Measurements from ENCODE around the gene SPOP. TPM values are rescaled to one million over a fixed set of nuclear protein-coding genes. Genes with fewer than 3 reads are reported as not detected.

SPOP gene
- total RNA-seq, 1 donor from 2014 or later = 48.6 TPM

DNA sequence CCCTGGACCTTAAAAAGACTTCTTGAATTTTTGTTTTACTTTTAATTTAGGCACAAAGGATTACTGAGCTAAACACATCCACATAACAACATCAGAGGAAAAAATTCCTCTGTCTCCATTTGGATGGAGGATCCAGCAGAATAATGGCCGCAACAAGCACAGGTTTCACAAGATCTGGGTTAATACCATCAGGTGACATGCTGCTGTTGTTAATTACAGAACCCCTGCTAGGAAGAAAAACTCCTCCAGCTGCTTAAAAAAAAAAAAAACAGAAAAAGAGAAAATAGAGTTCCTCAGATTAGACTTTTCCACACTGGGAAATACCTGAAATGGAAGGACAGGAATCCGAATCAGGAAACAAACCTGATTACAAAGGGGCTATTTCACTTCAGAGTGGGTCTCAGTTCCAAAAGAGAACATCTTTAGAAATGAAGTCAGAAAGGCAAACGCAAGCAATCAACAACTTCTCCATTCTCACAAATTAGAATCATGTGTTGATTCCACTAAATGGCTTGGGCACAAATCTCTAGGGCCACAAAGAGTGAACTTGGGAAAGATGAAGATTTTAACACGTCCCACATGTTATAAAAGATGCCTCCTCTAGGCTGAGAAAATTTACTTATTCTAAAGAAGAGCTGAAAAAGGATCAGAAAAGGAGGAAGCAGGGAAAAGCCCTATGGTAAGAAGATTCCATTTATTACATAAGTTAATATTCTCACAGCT is 44.0 kb downstream of the SPOP start:
- Mint-ChIP-seq H3K36me3 (ENCODE audit: low read depth, unreplicated experiment) (peaks cover 2% of the 10 kb centered on the region), H3K4me1 (ENCODE audit: low read depth, unreplicated experiment) (peaks cover 60% of the 10 kb centered on the region), H3K27ac (ENCODE audit: unreplicated experiment) (peak overlapping the region; percentile 66), H3K4me3 (ENCODE audit: unreplicated experiment) (no peak overlapping the region), H3K27me3 (ENCODE audit: low read depth, unreplicated experiment) (no peaks in the 10 kb centered on the region), H3K9me3 (ENCODE audit: unreplicated experiment) (peaks cover 5% of the 10 kb centered on the region)
- Histone ChIP-seq H3K27ac (ENCODE audit: low read depth, low read length) (no peak overlapping the region), H3K36me3 (ENCODE audit: insufficient read depth, low read length) (no peaks in the 10 kb centered on the region), H3K27me3 (ENCODE audit: insufficient read depth, low read length) (no peaks in the 10 kb centered on the region), H3K79me2 (ENCODE audit: insufficient read depth, low read length) (peaks cover 39% of the 10 kb centered on the region), H2AFZ (ENCODE audit: low read depth, low read length) (no peak overlapping the region), H3K9ac (ENCODE audit: low read length) (no peak overlapping the region), H3K4me1 (ENCODE audit: insufficient read depth, low read length) (peaks cover 33% of the 10 kb centered on the region), H3K9me3 (ENCODE audit: insufficient read depth, low read depth, low read length) (no peaks in the 10 kb centered on the region), H4K20me1 (ENCODE audit: insufficient read depth, low read length) (peaks cover 9% of the 10 kb centered on the region), H3K4me3 (ENCODE audit: insufficient read depth, low read depth, low read length) (no peak overlapping the region), H3K4me2 (ENCODE audit: low read length) (no peak overlapping the region)
- FAIRE-seq = no peak
- DNase-seq (ENCODE audit: low read depth) = no peak
- TF ChIP-seq EZH2 (IDR thresholded peaks at IDR 0.05; ENCODE audit: insufficient read depth, low read length) = no peak
- TF ChIP-seq CTCF (IDR thresholded peaks at IDR 0.05; ENCODE audit: insufficient read depth, low read depth, low read length) = no peak

- Mint-ChIP-seq H3K4me3 (ENCODE audit: unreplicated experiment) (no peak overlapping the region), H3K4me1 (ENCODE audit: low read depth, unreplicated experiment) (peaks cover 60% of the 10 kb centered on the region), H3K9me3 (ENCODE audit: unreplicated experiment) (peaks cover 5% of the 10 kb centered on the region), H3K27ac (ENCODE audit: unreplicated experiment) (peak overlapping the region; percentile 66), H3K27me3 (ENCODE audit: low read depth, unreplicated experiment) (no peaks in the 10 kb centered on the region), H3K36me3 (ENCODE audit: low read depth, unreplicated experiment) (no peaks in the 10 kb centered on the region)
- FAIRE-seq (no peak), DNase-seq (ENCODE audit: low read depth) (no peak)
- no peak overlapping the region for H3K9ac ChIP-seq (ENCODE audit: low read length)
- H3K27ac ChIP-seq (ENCODE audit: low read depth, low read length) = no peak overlapping the region
- no peak overlapping the region for H3K4me2 ChIP-seq (ENCODE audit: low read length)
- TF ChIP-seq EZH2 (IDR thresholded peaks at IDR 0.05; ENCODE audit: insufficient read depth, low read length) (no peak), CTCF (IDR thresholded peaks at IDR 0.05; ENCODE audit: insufficient read depth, low read depth, low read length) (no peak)
- H3K4me1 ChIP-seq (ENCODE audit: insufficient read depth, low read length) = peaks cover 33% of the 10 kb centered on the region
- H2AFZ ChIP-seq (ENCODE audit: low read depth, low read length) = no peak overlapping the region
- H3K27me3 ChIP-seq (ENCODE audit: insufficient read depth, low read length) = no peaks in the 10 kb centered on the region
- peaks cover 44% of the 10 kb centered on the region for H3K79me2 ChIP-seq (ENCODE audit: insufficient read depth, low read length)
- H3K36me3 ChIP-seq (ENCODE audit: insufficient read depth, low read length) = no peaks in the 10 kb centered on the region
- no peak overlapping the region for H3K4me3 ChIP-seq (ENCODE audit: insufficient read depth, low read depth, low read length)
- H3K9me3 ChIP-seq (ENCODE audit: insufficient read depth, low read depth, low read length) = no peaks in the 10 kb centered on the region
- peaks cover 16% of the 10 kb centered on the region for H4K20me1 ChIP-seq (ENCODE audit: insufficient read depth, low read length)
Observed at GRCh38 chr17:49633250-49633649, 44.6 kb downstream of the SPOP start.

DNA sequence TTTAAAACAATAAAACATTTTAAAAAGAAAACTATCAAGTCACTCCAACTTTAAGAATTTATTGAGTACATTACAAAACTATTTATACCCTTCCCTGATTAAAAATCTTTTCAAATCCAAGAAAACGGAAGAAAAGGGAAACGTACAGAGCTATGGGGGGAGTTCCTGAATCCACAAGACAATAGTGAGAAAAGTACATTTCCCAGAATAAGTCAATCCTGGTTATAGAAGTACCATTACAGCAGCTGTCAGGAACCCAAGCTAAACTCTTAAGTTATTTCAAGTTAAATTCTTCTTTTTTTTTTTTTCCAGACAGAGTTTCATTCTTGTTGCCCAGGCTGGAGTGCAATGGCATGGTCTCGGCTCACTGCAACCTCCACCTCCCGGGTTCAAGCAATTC is 45.7 kb downstream of the SPOP start:
- Mint-ChIP-seq H3K4me3 (ENCODE audit: unreplicated experiment) (peak overlapping the region; percentile 31), H3K9me3 (ENCODE audit: unreplicated experiment) (peaks cover 2% of the 10 kb centered on the region), H3K36me3 (ENCODE audit: low read depth, unreplicated experiment) (no peaks in the 10 kb centered on the region), H3K27me3 (ENCODE audit: low read depth, unreplicated experiment) (no peaks in the 10 kb centered on the region), H3K27ac (ENCODE audit: unreplicated experiment) (peak overlapping the region; percentile 75), H3K4me1 (ENCODE audit: low read depth, unreplicated experiment) (peaks cover 64% of the 10 kb centered on the region)
- no peaks in the 10 kb centered on the region for H3K27me3 ChIP-seq (ENCODE audit: insufficient read depth, low read length)
- H4K20me1 ChIP-seq (ENCODE audit: insufficient read depth, low read length) = peaks cover 25% of the 10 kb centered on the region
- no peaks in the 10 kb centered on the region for H3K9me3 ChIP-seq (ENCODE audit: insufficient read depth, low read depth, low read length)
- peaks cover 26% of the 10 kb centered on the region for H3K4me1 ChIP-seq (ENCODE audit: insufficient read depth, low read length)
- DNase-seq (ENCODE audit: low read depth) (no peak), FAIRE-seq (no peak)
- no peak overlapping the region for H2AFZ ChIP-seq (ENCODE audit: low read depth, low read length)
- no peak overlapping the region for H3K9ac ChIP-seq (ENCODE audit: low read length)
- no peaks in the 10 kb centered on the region for H3K36me3 ChIP-seq (ENCODE audit: insufficient read depth, low read length)
- H3K4me3 ChIP-seq (ENCODE audit: insufficient read depth, low read depth, low read length) = no peak overlapping the region
- no peak for TF ChIP-seq EZH2 (IDR thresholded peaks at IDR 0.05; ENCODE audit: insufficient read depth, low read length)
- no peak for TF ChIP-seq CTCF (IDR thresholded peaks at IDR 0.05; ENCODE audit: insufficient read depth, low read depth, low read length)
- no peak overlapping the region for H3K4me2 ChIP-seq (ENCODE audit: low read length)
- no peak overlapping the region for H3K27ac ChIP-seq (ENCODE audit: low read depth, low read length)
- H3K79me2 ChIP-seq (ENCODE audit: insufficient read depth, low read length) = peaks cover 48% of the 10 kb centered on the region
